Activated T-helper 1 cell treated with Interleukin-2 at 50 U/mL for 16 hours (primary cell): ENCODE measurements around the gene PDE8A.
A peak's percentile ranks its signal among the peaks of the same experiment; 100 is the strongest.
"Not testable (repeated sequence)": the region's sequence is repeated elsewhere in the genome, so short reads cannot be mapped to it uniquely, and the experiment has no call there.

Experiments
- DNase-seq: peaks from one replicate; pipeline ENCODE4 v3.0.0-alpha.2; 2020; ENCODE audit warnings: low read depth

PDE8A gene

GRCh38 chr15:84961707-84962106 lies 19.9 kb upstream of the PDE8A start:
- DNase-seq, result no peak

- DNase-seq, result no peak
Measured at GRCh38 chr15:84962955-84963354, 18.7 kb upstream of the PDE8A start.

GRCh38 chr15:84967380-84967779 lies 14.3 kb upstream of the PDE8A start:
- DNase-seq, result no peak

GRCh38 chr15:84968301-84968700 lies 13.4 kb upstream of the PDE8A start:
- no peak for DNase-seq

- no peak for DNase-seq
Measured at GRCh38 chr15:84969257-84969656, 12.4 kb upstream of the PDE8A start.

- DNase-seq, result no peak
Measured at GRCh38 chr15:84970843-84971242, 10.8 kb upstream of the PDE8A start.

GRCh38 chr15:84973492-84974460 lies 7.9 kb upstream of the PDE8A start:
- no peak for DNase-seq

- no peak for DNase-seq
Measured at GRCh38 chr15:84975871-84976351, 5.7 kb upstream of the PDE8A start.

GRCh38 chr15:84976746-84977345 lies 4.8 kb upstream of the PDE8A start:
- no peak for DNase-seq

GRCh38 chr15:84979651-84980050 lies 2.0 kb upstream of the PDE8A start:
- DNase-seq, result no peak

- DNase-seq, result peak; percentile 81
Measured at GRCh38 chr15:84980196-84981053, 1.2 kb upstream of the PDE8A start.

GRCh38 chr15:84981054-84981710 lies 474 bp upstream of the PDE8A start:
- DNase-seq, result peak; percentile 96

GRCh38 chr15:84982301-84982920 lies 755 bp downstream of the PDE8A start:
- peak; percentile 18 for DNase-seq

GRCh38 chr15:84983294-84983693 lies 1.6 kb downstream of the PDE8A start:
- no peak for DNase-seq

- no peak for DNase-seq
Measured at GRCh38 chr15:84983711-84984110, 2.1 kb downstream of the PDE8A start.

GRCh38 chr15:84985158-84985557 lies 3.5 kb downstream of the PDE8A start:
- DNase-seq, result no peak

GRCh38 chr15:84987351-84987750 lies 5.7 kb downstream of the PDE8A start:
- not testable (repeated sequence) for DNase-seq

- no peak for DNase-seq
Measured at GRCh38 chr15:84987949-84988624, 6.4 kb downstream of the PDE8A start.

- DNase-seq, result no peak
Measured at GRCh38 chr15:84988909-84989644, 7.4 kb downstream of the PDE8A start.

- no peak for DNase-seq
Measured at GRCh38 chr15:84990507-84990906, 8.9 kb downstream of the PDE8A start.
